ENCODE measurements around the gene PRKCH.
"Not testable (repeated sequence)": the region's sequence is repeated elsewhere in the genome, so short reads cannot be mapped to it uniquely, and the experiment has no call there.

The PRKCH gene

DNA sequence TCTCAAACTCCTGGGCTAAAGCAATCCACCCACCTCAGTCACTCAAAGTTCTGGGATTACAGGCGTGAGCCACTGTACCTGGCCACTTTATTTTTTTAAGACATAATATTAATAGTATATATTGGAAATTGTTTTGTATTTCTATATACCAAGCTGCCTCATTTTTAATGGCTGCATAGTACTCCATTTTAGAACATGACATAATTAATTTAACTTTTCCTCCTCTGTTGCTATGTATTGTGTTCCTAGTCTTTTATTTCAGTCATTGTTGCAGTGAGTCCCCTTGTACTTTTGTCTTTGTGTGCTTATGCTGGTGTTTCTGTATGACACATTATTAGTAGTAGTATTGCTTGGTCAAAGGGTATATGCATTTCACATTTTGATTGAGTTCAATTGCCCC, 138.7 kb downstream of the PRKCH start:
- TF ChIP-seq ZFX (IDR thresholded peaks at IDR 0.05; ENCODE audit: borderline replicate concordance) = no peak
- TF ChIP-seq, protein P1, sequence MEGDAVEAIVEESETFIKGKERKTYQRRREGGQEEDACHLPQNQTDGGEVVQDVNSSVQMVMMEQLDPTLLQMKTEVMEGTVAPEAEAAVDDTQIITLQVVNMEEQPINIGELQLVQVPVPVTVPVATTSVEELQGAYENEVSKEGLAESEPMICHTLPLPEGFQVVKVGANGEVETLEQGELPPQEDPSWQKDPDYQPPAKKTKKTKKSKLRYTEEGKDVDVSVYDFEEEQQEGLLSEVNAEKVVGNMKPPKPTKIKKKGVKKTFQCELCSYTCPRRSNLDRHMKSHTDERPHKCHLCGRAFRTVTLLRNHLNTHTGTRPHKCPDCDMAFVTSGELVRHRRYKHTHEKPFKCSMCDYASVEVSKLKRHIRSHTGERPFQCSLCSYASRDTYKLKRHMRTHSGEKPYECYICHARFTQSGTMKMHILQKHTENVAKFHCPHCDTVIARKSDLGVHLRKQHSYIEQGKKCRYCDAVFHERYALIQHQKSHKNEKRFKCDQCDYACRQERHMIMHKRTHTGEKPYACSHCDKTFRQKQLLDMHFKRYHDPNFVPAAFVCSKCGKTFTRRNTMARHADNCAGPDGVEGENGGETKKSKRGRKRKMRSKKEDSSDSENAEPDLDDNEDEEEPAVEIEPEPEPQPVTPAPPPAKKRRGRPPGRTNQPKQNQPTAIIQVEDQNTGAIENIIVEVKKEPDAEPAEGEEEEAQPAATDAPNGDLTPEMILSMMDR (IDR thresholded peaks at IDR 0.05) = no peak
- H3K27ac ChIP-seq = no peak overlapping the region

DNA sequence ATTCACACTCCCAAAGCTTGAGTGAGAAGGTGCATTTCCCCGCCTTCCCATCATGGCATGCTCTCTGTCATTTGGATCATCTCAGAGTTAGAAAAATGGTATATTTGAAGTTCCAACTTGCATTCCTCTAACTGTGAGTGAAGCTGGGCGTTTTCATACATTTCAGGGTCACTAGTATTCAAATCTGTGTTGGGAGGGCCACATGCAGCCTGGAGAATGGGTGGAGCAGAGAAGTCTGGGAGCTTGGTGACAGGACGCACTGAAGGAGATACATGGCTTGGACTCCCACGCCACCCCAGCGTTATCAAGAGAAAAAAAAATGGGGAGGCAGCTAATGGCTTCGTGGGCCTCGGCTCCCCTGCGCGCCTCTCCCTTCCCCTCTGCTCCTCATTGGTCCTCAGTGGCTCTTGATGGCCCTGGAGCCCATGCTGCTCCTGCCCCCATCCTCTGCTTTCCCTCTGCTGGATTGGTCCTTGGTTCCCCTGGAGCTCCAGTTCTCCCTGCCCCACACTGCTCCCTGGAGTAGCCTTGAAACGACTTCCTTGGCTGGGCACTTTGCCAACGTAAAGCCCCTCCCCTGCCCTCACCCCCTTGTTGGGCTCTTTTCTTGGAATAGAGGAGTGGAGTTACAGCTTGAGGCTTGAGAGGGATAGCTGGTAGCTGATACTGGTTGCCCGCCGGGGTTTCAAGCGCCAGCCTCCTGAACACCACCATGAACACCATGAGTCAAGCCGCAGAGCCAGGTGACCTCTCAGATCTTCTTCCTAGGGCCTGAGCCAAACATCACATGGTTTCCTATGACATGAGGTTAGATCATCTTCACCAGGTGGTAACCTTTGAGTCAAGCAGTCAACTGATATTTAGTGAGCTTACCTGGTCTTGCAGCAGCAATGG, 139.6 kb downstream of the PRKCH start:
- no peak overlapping the region for H3K27ac ChIP-seq
- TF ChIP-seq, protein P1 (IDR thresholded peaks at IDR 0.05) = no peak
- no peak for TF ChIP-seq ZFX (IDR thresholded peaks at IDR 0.05; ENCODE audit: borderline replicate concordance)

DNA sequence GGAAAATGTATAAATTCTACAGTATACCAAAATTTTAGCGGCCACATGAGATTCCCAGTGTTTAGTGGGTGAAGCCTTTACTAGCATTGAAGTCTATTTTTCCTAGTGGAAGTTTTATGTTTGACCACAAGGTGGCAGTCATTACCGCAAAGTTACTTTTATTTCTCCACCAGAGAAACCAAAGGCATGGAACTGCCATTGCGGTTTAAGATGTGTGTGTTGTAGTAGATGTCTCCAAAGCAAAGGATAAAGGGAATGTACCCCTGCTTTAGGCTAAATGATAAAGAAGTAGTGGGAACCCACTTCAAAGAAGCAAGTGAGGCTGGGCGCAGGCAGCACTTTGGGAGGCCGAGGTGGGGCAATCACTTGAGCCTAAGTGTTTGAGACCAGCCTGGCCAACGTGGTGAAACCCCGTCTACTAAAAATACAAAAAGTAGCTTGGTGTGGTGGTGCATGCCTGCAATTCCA, 140.5 kb downstream of the PRKCH start:
- TF ChIP-seq ZFX (IDR thresholded peaks at IDR 0.05; ENCODE audit: borderline replicate concordance) = no peak
- TF ChIP-seq, protein P1 (IDR thresholded peaks at IDR 0.05) = peak; percentile 76
- no peak overlapping the region for H3K27ac ChIP-seq

DNA sequence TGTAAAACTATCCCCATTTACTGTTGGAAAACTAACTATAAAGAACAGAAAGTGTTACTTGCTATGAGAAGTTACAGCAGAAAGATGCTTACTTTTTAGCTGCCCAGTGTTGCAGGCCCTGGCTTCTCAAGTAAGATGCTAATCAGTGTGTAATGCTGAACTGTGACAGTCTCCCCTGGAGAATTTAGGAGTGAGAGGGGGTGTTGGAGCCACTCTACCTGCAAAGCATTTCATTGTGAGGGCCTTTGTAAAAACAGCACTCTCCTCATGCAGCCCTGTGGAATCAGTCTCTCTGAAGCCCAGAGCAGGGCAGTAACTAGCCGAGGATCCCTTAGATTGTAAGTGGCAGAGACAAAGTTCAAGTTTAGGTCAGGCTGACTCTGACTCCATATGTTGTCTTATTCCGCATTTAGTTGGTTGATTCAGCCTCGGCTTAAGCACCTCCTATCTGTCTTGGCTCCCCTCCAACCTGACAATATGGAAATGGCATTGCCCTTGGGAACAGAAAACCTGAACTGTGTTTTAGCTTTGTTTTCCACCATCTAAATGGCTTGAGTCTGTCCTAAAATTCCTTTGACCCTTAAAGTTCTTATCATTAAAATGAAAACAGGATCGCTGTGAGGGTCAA, 141.3 kb downstream of the PRKCH start:
- no peak overlapping the region for H3K27ac ChIP-seq
- TF ChIP-seq ZFX (IDR thresholded peaks at IDR 0.05; ENCODE audit: borderline replicate concordance) = no peak
- TF ChIP-seq, protein P1 (IDR thresholded peaks at IDR 0.05) = no peak

DNA sequence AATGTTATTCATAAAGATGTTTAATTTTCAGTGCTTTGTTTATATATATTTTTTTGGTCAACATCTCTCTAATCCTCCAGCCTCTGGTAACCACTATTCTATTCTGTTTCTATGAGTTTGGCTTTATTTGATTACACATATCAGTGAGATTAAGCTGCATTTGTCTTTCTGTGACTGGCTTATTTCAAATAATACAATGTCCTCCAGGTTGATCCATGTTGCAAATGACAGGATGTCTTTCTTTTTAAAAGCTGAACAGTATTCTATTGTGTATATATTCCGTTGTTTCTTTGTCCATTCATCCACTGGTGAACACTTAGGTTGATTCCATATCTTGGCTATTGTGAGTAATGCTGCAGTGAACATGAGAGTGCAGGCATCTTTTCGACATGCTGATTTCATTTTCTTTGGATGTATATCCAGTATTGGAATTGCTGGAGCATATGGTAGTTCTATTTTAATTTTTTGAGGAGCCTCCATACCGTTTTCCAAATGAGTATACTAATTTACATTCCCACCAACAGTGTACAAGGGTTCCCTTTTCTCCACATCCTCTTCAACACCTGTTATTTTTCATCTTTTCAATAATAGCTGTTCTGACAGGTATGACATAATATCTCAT, 142.4 kb downstream of the PRKCH start:
- no peak overlapping the region for H3K27ac ChIP-seq
- TF ChIP-seq, protein P1 (IDR thresholded peaks at IDR 0.05) = no peak
- TF ChIP-seq ZFX (IDR thresholded peaks at IDR 0.05; ENCODE audit: borderline replicate concordance) = no peak

DNA sequence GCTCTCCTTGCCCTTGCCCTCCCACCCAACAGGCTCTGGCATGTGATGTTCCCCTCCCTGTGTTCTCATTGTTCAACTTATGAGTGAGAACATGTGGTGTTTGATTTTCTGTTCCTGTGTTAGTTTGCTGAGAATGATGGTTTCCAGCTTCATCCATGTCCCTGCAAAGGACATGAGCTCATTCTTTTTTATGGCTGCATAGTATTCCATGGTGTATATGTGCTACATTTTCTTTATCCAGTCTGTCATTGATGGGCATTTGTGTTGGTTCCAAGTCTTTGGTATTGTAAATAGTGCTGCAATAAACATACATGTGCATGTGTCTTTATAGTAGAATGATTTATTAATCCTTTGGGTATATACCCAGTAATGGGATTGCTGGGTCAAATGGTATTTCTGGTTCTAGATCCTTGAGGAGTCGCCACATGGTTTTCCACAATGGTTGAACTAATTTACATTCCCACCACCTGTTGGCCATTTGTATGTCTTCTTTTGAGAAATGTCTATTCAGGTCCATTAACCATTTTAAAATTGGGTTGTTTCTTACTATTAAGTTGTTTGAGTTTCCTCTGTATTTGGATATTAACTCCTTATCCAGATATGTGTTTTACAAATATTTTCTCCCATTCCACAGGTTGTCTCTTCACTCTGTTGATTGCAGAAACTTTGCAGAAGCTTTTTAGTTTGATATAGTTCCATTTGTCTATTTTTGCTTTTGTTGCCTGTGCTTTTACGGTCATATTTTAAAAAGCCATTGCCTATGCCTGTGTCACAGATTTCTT, 143.4 kb downstream of the PRKCH start:
- not testable (repeated sequence) for H3K27ac ChIP-seq

DNA sequence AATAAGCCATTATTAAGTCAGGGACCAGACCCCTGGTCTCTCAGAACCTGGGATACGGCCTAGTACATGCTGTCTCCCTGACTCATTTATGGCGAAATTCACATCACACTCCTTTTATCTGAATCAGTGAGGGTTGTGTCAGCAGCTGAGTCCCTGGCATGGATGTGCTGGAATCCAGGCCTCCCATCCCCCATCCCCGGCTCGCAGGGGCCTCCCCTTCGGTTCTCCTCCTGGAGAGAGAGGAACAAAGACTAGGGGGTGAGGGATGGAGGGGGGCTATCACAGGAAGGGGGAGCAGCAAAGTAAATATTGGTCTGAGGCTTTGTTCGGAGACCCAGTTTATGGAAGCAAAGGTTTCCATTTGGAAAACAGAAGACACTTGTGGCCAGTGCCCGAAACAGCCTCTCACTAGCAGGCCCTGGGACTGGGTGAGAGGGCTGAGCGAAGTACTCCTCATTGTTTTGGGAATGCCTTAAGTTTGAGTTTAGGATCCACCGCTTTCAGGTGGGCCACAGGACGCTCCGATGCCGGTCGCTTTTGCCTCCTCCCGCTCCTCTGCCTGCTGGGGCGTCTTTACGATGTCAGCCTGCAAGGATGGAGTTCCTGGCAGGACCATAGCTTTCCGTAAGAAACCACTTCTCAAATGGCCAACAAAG, 145.0 kb downstream of the PRKCH start:
- no peak overlapping the region for H3K27ac ChIP-seq
- TF ChIP-seq ZFX (IDR thresholded peaks at IDR 0.05; ENCODE audit: borderline replicate concordance) = no peak
- TF ChIP-seq, protein P1 (IDR thresholded peaks at IDR 0.05) = no peak

Data from 22Rv1 (cell line).